Mucosa of descending colon (tissue), 3 donors: ENCODE results near the gene NEXN. TPM values are rescaled to one million over a fixed set of nuclear protein-coding genes. Genes with fewer than 3 reads are reported as not detected.

ENCODE experiments used
- ATAC-seq: fragments of 200-7000 bp; cut with Tn5 transposase; one replicate; pipeline ENCODE4 v1.9.1; 2020; ENCODE audit warnings: mild to moderate bottlenecking, moderate library complexity
- DNase-seq, 3 donors: peaks; one replicate each; pipeline ENCODE4 v3.0.0-alpha.2; 2020
- H3K36me3 ChIP-seq: fragments of 200-600 bp; one replicate; pipeline ENCODE4 v1.8.0; 2021; ENCODE audit warnings: low read depth, mild to moderate bottlenecking
- H3K4me1 ChIP-seq: fragments of 200-600 bp; one replicate; pipeline ENCODE4 v1.8.0; 2021; ENCODE audit warnings: low read depth, mild to moderate bottlenecking
- H3K4me3 ChIP-seq: fragments of 200-600 bp; one replicate; pipeline ENCODE4 v1.8.0; 2021; ENCODE audit warnings: mild to moderate bottlenecking
- H3K9me3 ChIP-seq: fragments of 200-600 bp; one replicate; pipeline ENCODE4 v1.8.0; 2021; ENCODE audit warnings: mild to moderate bottlenecking
- intact Hi-C, 2 donors: fragments of 100-400 bp; cut with DNase I in 1 of 2; cut with micrococcal nuclease in 1 of 2; formaldehyde crosslinking; loops; one replicate each; pipeline versions ENCODE4 v1.11.0 to v1.11.1; 2022; cut with DNase I, micrococcal nuclease
- total RNA-seq, 3 donors: library from RNA; stranded (reverse); fragmentation: NEBNext Ultra II Directional in 2 of 3; extraction: Animal tissue kit (Norgen Biotek cat#: 25700) in 2 of 3; gene quantifications; one replicate each; pipeline versions ENCODE4 v1.2.1 to v1.2.4, GENCODE V29; 2021 to 2023
- TF ChIP-seq, protein P1 (sequence below): fragments of 200-600 bp; IDR thresholded peaks from one replicate; pipeline ENCODE4 v1.8.0; 2022; ENCODE audit warnings: antibody characterized with exemption, mild to moderate bottlenecking
- donor health status: DM: no; HTN: no; CAD: no; lungs with moderate emphysema.
- donor health status: DM: no; HTN: no; CAD: no.
- donor health status: DM: no; HTN: yes; CAD: no.

NEXN gene
- total RNA-seq, 3 donors from 2014 or later = 2.1 to 49.2 (median 7.2) TPM

DNA sequence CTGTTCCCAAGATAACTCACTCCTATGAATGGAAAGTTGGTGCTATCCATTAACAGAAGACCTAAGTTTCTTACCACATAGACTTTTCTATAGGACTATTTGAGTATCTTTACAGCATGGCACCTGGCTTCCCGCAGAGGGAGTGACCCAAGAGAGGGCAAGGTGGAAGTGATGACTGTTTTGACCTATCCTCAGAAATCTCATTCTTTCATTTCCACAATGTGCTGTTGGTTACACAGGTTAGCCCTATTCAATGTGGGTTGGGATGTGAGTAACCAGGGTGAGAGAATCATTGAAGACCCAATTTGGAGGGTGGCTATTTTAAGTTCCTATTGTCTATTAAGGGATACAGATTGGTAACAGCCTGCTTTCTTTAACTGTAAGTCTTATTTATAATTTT, 38.3 kb upstream of the NEXN start:
- intact Hi-C loops = no loop called here
- H3K9me3 ChIP-seq = no peaks in the 10 kb centered on the region
- no peaks in the 10 kb centered on the region for H3K36me3 ChIP-seq
- TF ChIP-seq, protein P1, sequence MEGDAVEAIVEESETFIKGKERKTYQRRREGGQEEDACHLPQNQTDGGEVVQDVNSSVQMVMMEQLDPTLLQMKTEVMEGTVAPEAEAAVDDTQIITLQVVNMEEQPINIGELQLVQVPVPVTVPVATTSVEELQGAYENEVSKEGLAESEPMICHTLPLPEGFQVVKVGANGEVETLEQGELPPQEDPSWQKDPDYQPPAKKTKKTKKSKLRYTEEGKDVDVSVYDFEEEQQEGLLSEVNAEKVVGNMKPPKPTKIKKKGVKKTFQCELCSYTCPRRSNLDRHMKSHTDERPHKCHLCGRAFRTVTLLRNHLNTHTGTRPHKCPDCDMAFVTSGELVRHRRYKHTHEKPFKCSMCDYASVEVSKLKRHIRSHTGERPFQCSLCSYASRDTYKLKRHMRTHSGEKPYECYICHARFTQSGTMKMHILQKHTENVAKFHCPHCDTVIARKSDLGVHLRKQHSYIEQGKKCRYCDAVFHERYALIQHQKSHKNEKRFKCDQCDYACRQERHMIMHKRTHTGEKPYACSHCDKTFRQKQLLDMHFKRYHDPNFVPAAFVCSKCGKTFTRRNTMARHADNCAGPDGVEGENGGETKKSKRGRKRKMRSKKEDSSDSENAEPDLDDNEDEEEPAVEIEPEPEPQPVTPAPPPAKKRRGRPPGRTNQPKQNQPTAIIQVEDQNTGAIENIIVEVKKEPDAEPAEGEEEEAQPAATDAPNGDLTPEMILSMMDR = no peak
- no peak overlapping the region for H3K4me3 ChIP-seq
- H3K4me1 ChIP-seq = no peaks in the 10 kb centered on the region
- DNase-seq (no peak), ATAC-seq (no peak)

DNA sequence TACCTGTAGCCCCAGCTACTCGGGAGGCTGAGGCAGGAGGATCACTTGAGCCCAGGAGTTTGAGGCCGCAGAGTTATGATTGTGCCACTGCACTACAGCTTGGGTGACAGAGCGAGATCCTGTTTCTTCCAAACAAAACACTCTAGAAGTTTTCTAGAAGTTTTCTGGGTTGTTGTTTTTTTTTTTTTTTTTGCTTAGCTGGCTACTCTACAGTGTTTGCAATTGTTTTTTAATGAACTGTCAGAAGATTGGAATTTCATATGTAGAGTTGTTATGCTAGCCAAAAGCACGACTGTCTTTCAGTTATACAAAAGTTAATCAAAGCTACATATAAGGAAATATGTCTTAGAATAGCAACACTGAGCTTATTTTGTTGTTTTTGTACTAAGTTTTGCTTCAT, 30.9 kb upstream of the NEXN start:
- TF ChIP-seq, protein P1 = no peak
- no peak for ATAC-seq
- intact Hi-C loops = no loop called here

DNA sequence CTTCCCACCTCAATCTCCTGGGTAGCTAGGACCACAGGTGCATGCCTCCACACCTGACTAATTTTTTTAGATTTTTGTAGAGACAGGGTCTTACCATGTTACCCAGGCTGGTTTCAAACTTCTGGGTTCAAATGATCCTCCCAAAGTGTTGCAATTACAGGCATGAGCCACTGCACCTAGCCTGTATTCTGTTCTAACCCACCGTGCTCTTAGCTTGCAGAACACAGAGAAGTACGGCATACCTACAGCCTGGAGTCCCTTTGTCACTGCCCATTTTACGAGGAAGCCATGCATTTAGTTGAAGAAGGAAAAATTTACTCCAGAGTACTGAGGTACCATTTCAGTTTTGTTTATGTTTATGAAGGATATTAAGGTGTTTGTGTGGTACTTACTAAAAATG, 29.7 kb upstream of the NEXN start:
- no peaks in the 10 kb centered on the region for H3K36me3 ChIP-seq
- ATAC-seq = no peak

More for the DNA sequence above, 30.9 kb upstream of the NEXN start:
- Histone ChIP-seq H3K4me1 (no peaks in the 10 kb centered on the region), H3K4me3 (no peak overlapping the region), H3K36me3 (no peaks in the 10 kb centered on the region), H3K9me3 (no peaks in the 10 kb centered on the region)
- DNase-seq = no peak

DNA sequence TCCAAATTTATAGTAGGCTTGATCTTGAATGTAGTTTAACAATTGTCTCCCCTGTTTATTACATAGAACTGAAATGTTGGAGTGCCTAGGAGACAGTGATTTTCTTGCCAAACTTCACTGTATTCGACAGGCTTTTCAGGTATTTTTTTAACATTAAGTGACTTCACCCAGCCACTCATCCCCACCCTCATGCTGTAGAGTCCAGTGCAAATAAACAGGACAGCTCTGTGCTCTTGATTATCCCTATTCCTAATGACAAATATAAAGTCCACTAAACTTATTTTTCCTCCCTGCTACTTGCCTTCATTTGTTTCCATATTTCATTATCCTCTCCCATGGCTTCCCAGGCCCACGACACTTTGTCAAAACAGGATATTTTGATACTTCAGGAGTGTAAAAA, 29.2 kb upstream of the NEXN start:
- DNase-seq (no peak), ATAC-seq (no peak)
- H3K4me3 ChIP-seq = no peak overlapping the region
- TF ChIP-seq, protein P1 = no peak
- no peaks in the 10 kb centered on the region for H3K36me3 ChIP-seq
- intact Hi-C loops = no loop called here
- H3K9me3 ChIP-seq = no peaks in the 10 kb centered on the region
- no peaks in the 10 kb centered on the region for H3K4me1 ChIP-seq

More for the DNA sequence above, 29.7 kb upstream of the NEXN start:
- Histone ChIP-seq H3K4me3 (no peak overlapping the region), H3K9me3 (no peaks in the 10 kb centered on the region), H3K4me1 (no peaks in the 10 kb centered on the region)
- TF ChIP-seq, protein P1 = no peak
- intact Hi-C loops = no loop called here
- DNase-seq = no peak

DNA sequence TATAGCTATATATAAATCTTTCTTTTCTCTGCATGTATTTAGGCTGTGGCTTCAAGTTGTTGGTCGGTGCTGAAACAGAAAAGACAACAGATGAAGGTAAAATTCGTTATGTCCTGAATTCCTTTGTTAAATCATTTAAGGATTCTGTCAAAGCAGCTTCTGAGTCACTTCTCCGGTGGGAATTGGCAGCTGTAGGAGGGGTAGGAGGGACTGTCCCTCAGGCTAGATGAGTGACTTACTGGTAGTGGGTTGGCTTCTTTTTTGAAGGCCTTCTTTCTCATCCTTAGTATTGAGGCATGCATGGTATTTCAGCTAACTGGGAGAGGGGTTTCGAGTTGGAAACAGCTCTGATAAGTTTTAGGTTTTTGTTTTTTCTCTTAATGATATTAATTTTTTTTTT, 22.1 kb upstream of the NEXN start:
- intact Hi-C loops = no loop called here

More for the DNA sequence above, 22.1 kb upstream of the NEXN start:
- H3K4me3 ChIP-seq = no peak overlapping the region
- no peaks in the 10 kb centered on the region for H3K9me3 ChIP-seq
- no peaks in the 10 kb centered on the region for H3K4me1 ChIP-seq
- ATAC-seq = no peak
- H3K36me3 ChIP-seq = no peaks in the 10 kb centered on the region
- TF ChIP-seq, protein P1 = no peak
- no peak for DNase-seq
